Right cardiac atrium (tissue), 5 donors: ENCODE results near the gene HUS1. TPM values are rescaled to one million over a fixed set of nuclear protein-coding genes. Genes with fewer than 3 reads are reported as not detected.
"Not testable (repeated sequence)": the region's sequence is repeated elsewhere in the genome, so short reads cannot be mapped to it uniquely, and the experiment has no call there.

Experiments
- ATAC-seq, 2 donors: fragments of 200-7000 bp; cut with Tn5 transposase; one replicate each; pipeline versions ENCODE4 v1.8.0 to v1.9.1; 2020; ENCODE audit warnings: moderate library complexity in 2 of 2, mild to moderate bottlenecking in 1 of 2
- DNase-seq, 3 donors: peaks; one replicate each; pipeline ENCODE4 v3.0.0-alpha.2; 2020
- H3K27ac ChIP-seq: one replicate; pipeline ENCODE4 v1.5.1; 2013; ENCODE audit warnings: mild to moderate bottlenecking, low read length, control low read depth, moderate library complexity
- H3K27me3 ChIP-seq: one replicate; pipeline ENCODE4 v1.6.1; 2013; ENCODE audit not compliant: control insufficient read depth, insufficient read depth
- H3K4me1 ChIP-seq: one replicate; pipeline ENCODE4 v1.6.1; 2013; ENCODE audit warnings: low read length; ENCODE audit not compliant: control insufficient read depth, insufficient read depth
- H3K4me3 ChIP-seq: one replicate; pipeline ENCODE4 v1.5.1; 2013; ENCODE audit warnings: low read length, control low read depth
- H3K9me3 ChIP-seq: one replicate; pipeline ENCODE4 v1.6.1; 2013; ENCODE audit warnings: low read length; ENCODE audit not compliant: control insufficient read depth
- WGBS: extraction: QIAGEN DNeasy Blood & Tissue Kit; methylation state at CpG from one replicate; pipeline ENCODE4 v1.1.7; 2013; 5-methylcytosine and 5-hydroxymethylcytosine counted together
- intact Hi-C, 4 donors: fragments of 100-400 bp; cut with DNase I; formaldehyde crosslinking; loops; one replicate each; pipeline versions ENCODE4 v1.11.0 to v1.14.0; 2022 to 2023
- polyA plus RNA-seq: library from polyadenylated mRNA; stranded (reverse); fragments of 200-250 nt; gene quantifications from one replicate; pipeline ENCODE4 v1.2.3, GENCODE V29; 2013
- total RNA-seq, 4 donors: library from RNA; stranded (reverse); fragmentation: NEBNext Ultra II Directional; extraction: Animal tissue kit (Norgen Biotek cat#: 25700); gene quantifications; one replicate each; pipeline ENCODE4 v1.2.1, GENCODE V29; 2021
- donor health status: healthy with polysubstance abuse.
- donor health status: DM: no; HTN: yes; CAD: no.
- donor health status: DM: no; HTN: no; CAD: no.
- donor health status: DM: no; HTN: yes; CAD: no; lungs with severe emphysema.
- donor health status: DM: yes; HTN: yes; CAD: no.

The HUS1 gene
- total and polyA plus RNA-seq, 5 donors = 13.2 to 25.7 (median 24.3) TPM

- H3K4me1 ChIP-seq, DNase-seq, ATAC-seq, H3K4me3 ChIP-seq, H3K27ac ChIP-seq, intact Hi-C loops, H3K27me3 ChIP-seq, H3K9me3 ChIP-seq: not testable (repeated sequence)
- WGBS = 75% methylated on average over 8 of the region's 8 CpGs
Observed at GRCh38 chr7:47923081-47923875, 56.1 kb downstream of the HUS1 start.

- DNase-seq, H3K27ac ChIP-seq, H3K9me3 ChIP-seq, H3K27me3 ChIP-seq, ATAC-seq, H3K4me1 ChIP-seq, intact Hi-C loops, H3K4me3 ChIP-seq: not testable (repeated sequence)
- 80% methylated on average over 1 of the region's 1 CpG for WGBS
Observed at GRCh38 chr7:47916514-47916913, 62.9 kb downstream of the HUS1 start.

DNA sequence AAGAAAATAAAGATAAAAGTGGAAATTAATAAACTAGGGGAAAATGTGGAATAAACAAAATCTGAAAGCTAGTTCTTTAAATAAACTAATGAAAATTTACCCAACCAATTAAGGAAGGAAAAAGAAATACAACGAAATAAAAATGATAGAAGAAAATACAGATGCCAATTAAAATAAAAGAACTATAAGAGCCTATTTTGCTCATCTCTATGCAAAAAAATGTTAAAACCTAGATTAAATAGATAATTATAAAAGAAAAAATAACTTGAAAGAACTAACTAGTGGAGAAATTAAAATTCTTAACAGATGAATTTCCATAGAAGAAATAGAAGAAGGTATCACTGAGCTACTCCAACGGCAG, 63.8 kb downstream of the HUS1 start:
- Histone ChIP-seq H3K27ac (no peak overlapping the region), H3K4me3 (no peak overlapping the region), H3K4me1 (peaks cover 2% of the 10 kb centered on the region), H3K9me3 (no peaks in the 10 kb centered on the region), H3K27me3 (no peaks in the 10 kb centered on the region)
- DNase-seq (no peak), ATAC-seq (no peak)
- intact Hi-C loops = no loop called here
- 84% methylated on average over 2 of the region's 2 CpGs for WGBS

- Histone ChIP-seq H3K27me3 (no peaks in the 10 kb centered on the region), H3K9me3 (no peaks in the 10 kb centered on the region), H3K4me1 (peaks cover 2% of the 10 kb centered on the region), H3K4me3 (no peak overlapping the region), H3K27ac (no peak overlapping the region)
- 61% methylated on average over 5 of the region's 5 CpGs for WGBS
- intact Hi-C loops = no loop called here
- DNase-seq (no peak), ATAC-seq (no peak)
Observed at GRCh38 chr7:47914717-47915615, 64.4 kb downstream of the HUS1 start.

Other genes with a start within 250 kb of the HUS1 start
- 1 to 10 TPM in 1 of 4 donors, under 1 TPM in 3; 0.79 to 1.5 (median 0.90) TPM for gene PKD1L1, start 31.1 kb downstream of the HUS1 start, total RNA-seq
- 0.81 TPM for gene PKD1L1, start 31.1 kb downstream of the HUS1 start, polyA plus RNA-seq
- gene SUN3, start 49.5 kb upstream of the HUS1 start, total RNA-seq = not detected
- gene SUN3, start 49.5 kb upstream of the HUS1 start, polyA plus RNA-seq = not detected
- gene C7orf57, start 55.9 kb upstream of the HUS1 start, total RNA-seq = not detected
- gene C7orf57, start 55.9 kb upstream of the HUS1 start, polyA plus RNA-seq = not detected
- gene UPP1, start 109.7 kb upstream of the HUS1 start, total RNA-seq = 10 to 100 TPM; 20.6 to 29.0 (median 23.5) TPM
- gene UPP1, start 109.7 kb upstream of the HUS1 start, polyA plus RNA-seq = 17.3 TPM
- not detected for gene ABCA13, start 191.8 kb upstream of the HUS1 start, total RNA-seq
- not detected for gene ABCA13, start 191.8 kb upstream of the HUS1 start, polyA plus RNA-seq